Globus pallidus (tissue), 1 donor: ENCODE results near the gene CYP11A1.

Source experiments
- DNase-seq: peaks from one replicate; pipeline ENCODE4 v3.0.0-alpha.2; 2015; ENCODE audit warnings: low spot score

The CYP11A1 gene

DNA sequence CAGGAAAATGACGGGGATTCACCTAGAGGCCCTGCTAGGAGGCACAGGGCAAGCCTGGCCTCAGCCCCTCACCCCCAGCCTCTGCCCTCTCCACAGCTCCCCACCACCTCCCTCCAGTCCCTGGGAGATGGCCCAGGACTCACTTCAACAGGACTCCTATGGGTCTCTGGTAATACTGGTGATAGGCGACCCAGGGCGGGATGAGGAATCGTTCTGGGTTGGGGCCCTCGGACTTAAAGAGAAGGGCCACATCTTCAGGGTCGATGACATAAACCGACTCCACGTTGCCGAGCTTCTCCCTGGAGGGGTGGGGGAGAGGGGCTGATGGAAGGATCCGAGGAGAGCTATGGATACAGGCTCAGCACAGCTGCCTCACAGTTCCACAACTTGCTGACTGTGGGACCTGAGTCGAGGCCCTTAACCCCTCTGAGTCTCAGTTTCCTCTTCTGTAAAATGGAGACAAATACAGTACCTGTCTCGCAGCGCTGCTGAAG lies 19.6 kb downstream of the CYP11A1 start:
- DNase-seq, result no peak

DNA sequence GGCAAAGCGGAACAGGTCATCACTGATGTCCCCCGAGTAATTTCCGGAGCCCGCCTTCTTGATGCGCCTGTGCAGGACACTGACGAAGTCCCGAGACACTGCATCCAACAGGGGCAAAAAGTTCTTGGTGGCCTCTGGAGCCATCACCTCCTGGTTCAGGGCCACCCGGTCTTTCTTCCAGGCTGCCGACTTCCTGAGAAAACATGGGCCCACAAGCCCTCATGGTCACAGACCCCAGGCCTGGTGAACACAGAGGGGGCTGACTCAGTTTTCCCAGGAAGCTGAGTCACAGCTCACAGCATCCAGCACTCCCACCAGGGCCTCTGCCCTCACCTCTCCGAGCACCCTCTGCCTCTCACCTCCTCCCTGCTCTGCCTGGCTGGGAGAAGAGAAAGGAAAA lies 22.4 kb downstream of the CYP11A1 start:
- DNase-seq, result no peak

DNA sequence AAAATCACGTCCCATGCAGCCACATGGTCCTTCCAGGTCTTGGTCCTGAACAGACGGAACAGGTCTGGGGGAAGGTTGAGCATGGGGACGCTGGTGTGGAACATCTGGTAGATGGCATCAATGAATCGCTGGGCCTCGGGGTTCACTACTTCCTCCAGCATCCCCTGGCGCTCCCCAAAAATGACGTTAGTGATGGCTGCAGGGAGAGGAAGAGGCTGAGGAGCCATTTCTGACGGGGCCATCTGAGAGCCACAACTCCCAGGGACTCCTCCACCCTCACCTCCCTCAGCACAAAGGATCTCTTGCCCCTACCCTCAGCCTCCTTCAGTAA lies 23.7 kb downstream of the CYP11A1 start:
- no peak for DNase-seq

DNA sequence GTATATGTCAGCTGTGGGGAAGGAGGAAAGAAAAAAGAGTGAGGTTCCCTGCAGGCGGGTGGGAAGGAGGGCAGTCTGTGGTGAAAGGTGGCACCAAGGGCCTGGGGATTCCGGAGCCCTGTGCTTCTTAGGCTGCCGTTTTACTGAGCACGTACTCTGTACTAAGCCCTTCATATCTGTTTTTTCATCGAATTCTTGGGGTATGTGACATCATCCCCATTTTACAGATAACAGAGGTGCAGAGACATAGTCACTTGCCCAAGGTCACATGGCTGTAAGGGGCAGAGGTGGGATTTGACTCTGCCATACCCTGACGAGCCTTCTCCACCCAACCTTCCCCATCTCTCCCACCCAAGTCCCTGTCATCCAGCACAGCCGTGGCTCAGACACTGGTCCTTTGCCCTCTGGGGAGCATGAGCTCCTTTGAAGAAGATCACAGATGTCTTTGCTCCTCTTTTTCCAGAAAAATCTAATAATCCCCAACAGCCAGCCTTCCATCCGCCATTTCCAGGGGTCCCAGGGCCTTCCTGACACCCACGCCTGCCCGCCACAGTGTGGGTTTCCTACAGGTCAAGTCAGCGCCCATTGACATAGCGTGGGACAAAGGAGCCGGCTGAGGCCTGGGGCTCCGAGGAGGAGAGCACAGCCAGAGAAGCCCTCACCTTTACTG lies 24.2 kb downstream of the CYP11A1 start:
- DNase-seq, result no peak

DNA sequence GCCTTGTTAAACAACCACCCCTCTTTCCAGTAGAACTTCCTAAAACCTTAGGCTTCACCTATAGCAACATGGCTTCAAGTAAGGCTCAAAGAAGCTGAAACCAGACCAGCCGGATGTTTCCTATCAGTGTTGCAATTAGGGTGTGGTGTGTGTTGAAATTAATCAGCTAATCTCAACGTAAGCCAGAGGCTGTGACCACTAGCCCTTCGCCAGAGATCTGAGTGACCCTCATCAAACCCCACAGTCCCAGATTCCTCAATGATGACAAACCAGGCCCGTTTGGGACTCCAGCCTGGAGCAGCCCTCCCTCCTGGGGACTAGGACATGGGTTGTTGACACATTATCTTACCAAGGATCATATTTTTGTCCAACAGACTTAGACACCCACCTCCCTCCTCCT lies 27.3 kb downstream of the CYP11A1 start:
- DNase-seq, result no peak

DNA sequence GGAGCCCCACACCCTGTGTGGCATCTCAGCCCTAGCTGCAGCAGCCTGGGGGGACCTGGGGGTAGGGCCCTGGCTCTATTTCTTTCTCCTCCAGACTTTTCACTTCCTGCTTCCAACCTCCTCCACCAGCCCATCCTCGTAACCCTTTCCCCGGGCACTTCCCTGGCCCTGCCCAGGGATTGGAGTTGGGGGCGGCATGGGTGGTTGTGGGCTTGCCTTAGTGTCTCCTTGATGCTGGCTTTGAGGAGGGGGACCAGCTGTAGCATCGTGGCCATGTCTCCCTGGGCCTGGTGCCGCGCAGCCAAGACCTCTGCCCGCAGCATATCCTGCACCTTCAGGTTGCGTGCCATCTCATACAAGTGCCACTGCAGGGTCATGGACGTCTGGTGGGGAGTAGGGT lies 28.1 kb downstream of the CYP11A1 start:
- no peak for DNase-seq

DNA sequence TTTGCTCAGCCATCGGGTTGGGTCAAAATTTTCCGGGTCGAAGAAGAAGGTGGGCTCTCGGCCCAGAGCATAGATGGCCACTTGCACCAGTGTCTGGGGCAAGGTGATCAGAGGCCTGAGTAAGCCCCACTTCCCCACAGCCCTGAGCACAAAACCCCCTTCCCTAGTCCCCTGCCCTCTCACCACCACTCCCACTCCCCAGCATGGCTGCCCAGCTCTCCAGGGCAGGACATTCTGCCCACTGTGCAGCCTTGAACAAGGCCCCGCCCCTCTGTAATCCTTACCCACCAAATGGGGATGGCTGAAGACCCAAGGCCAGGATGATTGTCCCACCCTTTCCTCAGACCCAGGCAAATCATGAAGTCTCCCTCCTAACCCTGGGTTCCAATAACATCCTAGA lies 28.8 kb downstream of the CYP11A1 start:
- no peak for DNase-seq

DNA sequence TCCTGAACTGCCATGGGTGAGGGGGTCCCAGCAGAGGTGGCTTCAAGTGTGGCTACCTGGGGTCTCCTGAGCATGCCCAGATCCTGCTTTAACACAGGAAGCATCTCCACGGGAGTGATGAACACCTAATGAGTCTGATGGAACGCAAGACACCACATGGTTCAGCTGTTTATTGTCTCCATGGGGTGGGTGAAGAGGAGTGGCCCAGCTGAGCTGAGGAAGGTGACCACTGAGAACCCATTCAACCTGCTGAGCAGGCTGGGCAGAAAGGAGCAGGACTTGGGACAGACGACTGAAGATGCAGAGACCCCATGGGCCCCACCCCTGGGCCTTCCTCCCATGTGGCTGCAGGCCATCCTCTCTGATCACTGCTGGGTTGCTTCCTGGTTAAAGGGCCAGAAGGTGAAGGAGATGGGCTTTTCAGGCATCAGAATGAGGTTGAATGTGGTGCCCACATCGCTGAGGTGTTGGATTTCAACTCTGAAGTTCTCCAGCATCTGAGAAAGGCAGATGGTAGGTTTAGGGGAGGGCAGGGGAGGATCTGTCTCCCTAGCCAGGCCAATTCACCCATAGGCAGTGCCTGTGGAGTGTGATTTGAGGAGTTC lies 29.7 kb downstream of the CYP11A1 start:
- no peak for DNase-seq

DNA sequence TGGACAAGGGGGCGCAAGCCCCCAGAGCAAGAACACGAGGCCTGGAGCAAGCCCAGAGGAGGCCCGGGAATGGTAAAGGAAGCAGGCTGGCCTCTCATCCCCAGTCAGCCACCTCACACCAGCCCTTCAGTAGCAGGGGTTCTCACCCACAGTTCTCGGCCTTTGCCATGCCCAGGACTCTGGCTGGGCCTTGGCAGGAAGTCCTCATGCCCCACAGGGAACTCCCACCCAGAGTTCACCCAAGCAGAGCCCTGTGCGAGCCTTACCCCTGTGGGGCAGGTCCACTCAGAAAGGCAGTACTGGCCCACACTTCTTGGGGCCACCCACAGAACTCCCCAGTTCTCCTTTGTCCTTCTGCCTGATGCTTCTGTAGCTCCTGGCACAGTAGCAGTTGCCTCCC lies 30.3 kb downstream of the CYP11A1 start:
- DNase-seq, result no peak

DNA sequence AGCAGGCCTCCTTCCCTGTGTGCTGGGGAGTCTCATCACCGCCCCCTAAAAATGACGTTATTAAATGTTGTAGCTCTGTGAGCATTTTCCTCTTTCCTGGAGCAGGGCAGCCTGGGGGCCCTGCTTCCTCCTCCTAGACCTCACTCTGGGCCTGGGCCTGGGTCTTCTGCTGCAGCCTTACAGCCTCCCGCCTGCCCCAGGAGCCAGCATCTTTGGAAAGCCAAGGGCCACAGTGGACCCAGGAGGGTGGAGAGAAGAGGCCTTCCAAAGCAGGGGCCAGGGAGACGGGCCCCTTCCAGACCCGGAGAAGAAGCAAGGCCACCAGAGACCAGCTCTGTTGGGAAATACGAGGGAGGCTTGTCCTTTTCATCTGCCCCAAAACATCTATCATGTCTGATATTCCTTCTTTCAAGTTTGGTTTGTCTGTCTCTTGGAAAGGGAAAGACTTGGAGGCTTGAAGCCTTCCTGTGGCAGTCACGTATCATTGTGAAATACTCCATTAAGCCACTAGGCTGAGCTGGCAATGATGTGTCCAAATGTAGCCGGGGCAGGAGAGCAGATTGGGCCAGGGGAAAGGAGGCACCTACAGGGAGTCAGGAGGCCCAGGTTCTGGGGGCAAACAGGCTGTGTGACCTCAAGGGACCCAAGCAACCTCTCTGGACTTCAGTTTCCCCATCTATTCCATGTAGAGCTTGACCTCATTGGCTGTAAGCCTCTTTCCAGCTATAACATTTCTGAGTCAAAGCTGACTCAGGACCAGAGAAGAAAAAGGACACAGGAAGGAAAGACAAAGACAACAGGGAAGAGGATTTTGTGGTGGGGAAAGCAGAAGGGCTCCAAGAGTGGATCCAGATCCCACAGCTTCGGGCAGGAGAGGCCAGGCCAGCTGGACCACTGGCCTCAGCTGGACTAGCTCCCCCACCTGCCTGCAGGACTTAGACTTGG lies 31.1 kb downstream of the CYP11A1 start:
- DNase-seq, result no peak

DNA sequence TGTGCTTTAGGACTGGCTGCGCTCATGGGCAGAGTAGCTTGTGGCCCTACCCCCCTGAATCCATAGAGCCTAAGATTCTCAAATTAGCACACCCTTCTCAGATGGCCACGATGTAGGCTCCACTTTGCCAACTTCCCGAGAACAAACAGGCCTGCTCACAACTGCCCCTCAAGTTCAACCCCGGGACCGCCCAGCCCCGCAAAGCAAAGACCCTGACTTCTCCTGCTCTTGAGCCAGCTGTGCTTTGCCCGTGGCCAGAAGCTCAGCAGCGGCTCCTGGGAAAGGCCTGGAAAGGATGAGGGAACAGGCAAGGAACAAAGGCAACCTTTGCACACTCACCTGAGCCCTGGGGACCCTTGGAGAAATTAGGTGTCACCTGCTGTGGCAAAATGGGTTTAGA lies 32.0 kb downstream of the CYP11A1 start:
- DNase-seq, result no peak

DNA sequence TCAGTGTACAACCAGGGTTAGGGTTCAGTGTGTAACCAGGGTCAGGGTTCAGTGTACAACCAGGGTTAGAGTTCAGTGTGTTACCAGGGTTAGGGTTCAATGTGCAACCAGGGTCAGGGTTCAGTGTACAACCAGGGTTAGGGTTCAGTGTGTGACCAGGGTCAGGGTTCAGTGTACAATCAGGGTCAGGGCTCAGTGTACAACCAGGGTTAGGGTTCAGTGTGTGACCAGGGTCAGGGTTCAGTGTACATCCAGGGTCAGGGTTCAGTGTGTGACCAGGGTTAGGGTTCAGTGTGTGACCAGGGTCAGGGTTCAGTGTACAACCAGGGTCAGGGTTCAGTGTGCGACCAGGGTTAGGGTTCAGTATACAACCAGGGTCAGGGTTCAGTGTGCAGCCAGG lies 33.3 kb downstream of the CYP11A1 start:
- DNase-seq, result no peak

DNA sequence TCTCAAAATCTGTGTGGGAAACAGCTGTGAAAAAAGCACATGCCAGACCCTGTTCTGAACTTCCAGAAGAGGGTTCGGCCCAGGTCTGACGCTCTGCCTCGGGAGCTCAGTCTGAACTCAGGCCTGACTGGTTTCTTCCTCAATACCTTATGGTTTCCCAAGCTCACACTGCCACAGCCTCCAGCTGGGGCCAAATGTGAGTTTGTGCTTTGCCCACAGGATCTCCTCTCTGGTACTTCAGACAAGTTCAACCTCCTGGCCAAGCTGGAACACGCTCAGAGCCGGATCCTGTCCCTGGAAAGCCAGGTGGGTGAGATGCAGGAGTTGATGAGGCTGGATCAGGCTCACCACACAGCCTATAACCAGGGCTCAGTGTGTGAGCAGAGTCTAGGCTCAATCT lies 33.8 kb downstream of the CYP11A1 start:
- no peak for DNase-seq

DNA sequence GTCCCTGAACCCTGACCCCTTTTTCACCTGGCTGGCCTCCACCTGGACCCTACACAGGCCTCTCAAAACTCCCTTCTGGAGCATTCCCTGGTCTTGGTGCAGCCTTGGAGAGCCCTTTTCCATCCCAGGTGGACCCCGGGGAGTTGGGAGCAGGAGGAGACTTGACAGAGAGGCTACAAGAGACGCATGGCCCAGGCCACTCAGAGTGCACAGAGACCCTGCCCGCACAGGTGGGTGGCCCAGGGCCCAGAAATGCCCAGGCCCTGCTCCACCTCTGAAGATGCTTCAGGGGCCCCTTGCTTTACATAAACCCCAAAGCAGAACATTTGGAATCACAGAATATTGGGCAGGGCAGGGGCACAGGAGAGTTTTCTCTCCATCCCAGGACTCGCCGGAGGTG lies 34.4 kb downstream of the CYP11A1 start:
- no peak for DNase-seq

DNA sequence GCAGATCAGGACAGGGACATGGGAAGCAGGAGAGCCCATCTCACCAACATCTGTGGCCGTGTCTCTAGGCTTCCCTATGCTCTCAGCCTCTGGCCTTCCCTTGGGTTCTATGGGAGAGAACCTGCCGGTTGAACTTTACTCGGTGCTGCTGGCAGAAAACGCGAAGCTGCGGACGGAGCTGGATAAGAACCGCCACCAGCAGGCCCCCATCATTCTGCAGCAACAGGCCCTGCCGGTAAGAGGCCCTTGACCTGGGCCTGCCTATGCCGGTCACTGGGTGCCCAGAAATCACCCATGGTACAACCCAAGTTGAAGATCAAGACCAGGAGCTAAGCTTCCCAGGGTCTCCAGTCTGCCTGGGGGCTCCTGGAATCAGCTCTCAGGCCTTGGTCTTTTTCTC lies 34.8 kb downstream of the CYP11A1 start:
- no peak for DNase-seq

DNA sequence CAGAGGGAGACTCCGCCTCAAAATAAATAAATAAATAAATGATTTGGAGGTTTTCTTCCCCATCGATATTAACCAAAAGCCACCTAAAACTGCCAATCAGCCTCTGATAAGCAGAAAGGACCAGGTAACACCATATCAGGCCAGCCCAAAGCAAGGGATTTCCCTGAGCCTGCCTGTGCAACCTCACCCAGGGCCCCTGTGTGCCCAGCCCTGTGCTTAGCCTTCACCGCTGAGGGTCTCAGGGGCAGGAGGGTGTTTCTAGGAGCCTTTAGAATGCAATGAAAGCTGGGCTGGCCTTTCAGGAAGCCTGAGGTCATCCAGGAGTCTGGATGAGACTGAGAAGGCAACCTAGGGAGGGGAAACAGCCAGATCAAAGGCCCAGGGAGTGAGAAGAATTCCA lies 35.4 kb downstream of the CYP11A1 start:
- no peak for DNase-seq

DNA sequence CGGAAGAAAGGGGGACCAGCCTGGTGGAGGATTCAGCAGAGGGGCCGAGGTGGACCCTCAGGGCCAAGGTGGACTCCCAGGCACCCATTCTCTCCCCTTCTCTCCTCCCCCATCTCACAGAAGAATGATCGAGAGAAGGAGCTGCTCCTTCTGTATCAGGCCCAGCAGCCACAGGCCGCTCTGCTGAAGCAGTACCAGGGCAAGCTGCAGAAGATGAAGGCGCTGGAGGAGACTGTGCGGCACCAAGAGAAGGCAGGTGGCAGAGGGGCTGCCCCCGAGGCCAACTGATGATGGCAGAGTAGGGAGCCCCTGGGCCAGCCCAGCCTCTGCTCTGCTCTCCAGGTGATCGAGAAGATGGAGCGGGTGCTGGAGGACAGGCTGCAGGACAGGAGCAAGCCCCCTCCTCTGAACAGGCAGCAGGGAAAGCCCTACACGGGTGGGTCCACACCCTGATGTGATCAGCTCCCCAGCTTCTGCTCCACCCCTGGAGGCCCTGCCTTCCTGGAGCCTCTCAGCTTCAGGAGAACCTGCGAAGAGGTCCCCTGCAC lies 36.5 kb downstream of the CYP11A1 start:
- DNase-seq, result no peak

DNA sequence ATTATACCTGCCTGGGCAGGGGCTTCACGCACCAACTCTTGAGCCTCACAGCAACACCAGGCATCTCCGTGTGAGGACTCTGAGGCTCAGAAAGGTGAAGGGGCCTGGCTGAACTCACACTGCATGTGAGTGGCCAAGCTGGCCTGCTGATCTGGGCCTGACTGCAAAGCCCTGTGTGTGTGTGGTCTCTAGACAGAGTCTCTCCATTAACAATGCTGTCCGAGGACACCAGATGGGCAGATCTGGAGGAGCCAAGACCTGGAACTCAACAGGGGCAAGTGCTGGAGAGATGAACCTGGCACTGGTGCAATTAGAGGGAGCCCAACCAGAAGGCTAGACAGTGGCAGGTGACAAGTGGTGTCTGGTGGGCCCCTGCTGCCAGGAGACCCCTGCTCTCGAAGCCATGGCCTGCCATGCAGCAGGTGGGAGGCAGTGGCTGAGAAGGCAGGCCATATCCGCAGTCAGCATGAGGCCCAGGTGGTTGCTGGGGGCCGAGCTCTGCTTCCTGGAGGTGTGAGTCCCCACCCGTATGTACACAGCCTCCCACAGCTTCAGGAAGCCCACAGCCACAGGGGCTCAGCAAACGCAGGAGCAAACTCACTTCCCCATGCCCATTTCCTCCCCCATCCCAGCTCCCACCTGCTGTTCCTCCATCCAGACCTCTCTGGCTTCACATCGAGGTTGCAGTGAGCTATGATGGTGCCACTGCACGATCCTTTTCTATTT lies 39.0 kb downstream of the CYP11A1 start:
- DNase-seq, result no peak

DNA sequence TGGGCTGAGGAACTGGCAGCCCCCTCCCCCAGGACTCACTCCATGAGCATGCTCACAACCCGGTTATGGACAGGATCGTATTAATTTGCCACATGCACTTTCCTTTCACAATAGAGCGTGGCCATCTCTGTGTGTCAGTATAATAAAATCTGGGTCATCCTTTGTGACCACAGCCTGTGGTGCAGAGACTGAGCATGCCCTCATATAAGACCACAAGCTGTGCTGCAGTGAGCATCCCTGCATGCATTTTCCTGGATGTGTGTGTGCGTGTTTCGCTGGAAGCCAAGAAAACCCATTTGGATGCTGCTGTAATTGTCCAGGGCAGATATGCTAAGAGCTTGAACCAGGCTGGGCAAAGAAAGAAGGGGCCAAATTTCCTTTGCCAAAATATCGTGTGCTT lies 39.7 kb downstream of the CYP11A1 start:
- no peak for DNase-seq

DNA sequence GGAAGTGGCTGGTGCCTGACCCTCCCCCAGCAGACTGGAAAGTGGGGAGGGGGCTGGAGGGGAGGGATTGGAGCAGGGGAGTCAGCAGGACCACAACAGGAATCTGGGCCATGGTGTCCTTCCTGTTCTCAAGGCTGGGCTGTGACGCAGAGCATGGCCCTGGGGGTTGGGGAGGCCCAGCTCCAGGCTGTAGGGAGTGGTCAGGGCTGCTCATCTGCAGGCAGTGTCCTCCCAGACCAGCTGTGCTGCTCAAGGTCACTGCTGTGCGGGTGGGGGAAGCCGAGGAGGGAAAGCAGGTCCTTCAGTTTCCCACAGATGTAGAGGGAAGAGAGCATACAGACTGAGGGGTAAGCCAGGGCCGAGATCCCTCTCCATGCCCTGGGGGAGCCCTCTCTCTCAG lies 40.7 kb downstream of the CYP11A1 start:
- DNase-seq, result no peak

DNA sequence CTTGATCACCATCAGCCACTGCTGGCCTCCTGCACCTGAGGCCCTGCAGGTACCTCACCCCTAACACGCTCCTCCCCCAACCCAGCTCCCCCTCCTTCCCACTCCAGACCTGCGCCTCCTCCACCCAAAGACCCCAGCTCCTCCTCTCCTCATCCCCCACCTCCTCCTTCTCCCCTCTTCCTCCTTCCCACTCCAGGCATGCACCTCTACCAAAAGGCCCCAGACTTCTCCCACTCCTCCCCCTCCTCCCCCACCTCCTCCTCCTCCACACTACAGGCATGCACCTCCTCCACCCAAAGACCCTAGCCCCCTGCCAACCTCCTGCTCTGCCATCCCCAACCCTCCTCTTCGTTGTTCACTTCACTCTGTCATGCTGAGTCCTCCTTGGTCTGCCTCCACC lies 42.7 kb downstream of the CYP11A1 start:
- no peak for DNase-seq

DNA sequence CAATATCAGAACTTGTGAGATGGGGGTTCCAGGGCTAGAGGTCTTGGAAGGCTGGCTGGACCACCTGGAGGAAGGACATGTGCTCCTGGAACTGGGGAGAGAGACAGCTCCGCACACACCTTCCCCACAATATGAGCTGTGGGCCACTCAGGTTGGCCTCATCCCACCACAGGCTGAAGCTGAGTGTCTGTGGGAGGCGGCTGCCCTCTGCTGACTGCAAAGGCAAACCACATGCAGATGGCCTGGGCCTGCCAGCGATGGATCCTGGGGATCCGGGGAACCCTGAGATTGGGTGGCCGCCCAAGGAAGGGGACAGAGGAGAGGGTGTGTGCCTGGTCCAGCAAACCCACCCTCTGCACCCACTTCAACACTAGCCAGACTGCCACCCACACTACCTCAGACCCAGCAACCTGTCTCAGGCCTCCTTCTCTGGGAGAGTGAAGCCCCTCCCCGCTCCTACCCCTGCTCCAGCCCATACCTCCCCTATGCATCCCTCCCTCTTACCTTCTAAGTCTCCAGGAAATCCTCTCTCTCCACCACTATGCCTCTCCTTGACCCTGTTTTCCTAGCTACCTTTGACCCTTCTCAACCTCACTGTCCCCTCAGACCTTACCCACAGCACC lies 44.8 kb downstream of the CYP11A1 start:
- peak; percentile 20 for DNase-seq
